Ascending aorta (tissue), 2 donors: ENCODE data around the gene TMEM202. TPM values are rescaled to one million over a fixed set of nuclear protein-coding genes. Genes with fewer than 3 reads are reported as not detected.
"Not testable (repeated sequence)": the region's sequence is repeated elsewhere in the genome, so short reads cannot be mapped to it uniquely, and the experiment has no call there.

Experiments
- DNase-seq, 2 donors: peaks; one replicate each; pipeline ENCODE4 v3.0.0-alpha.2; 2019; ENCODE audit warnings: low spot score in 2 of 2
- H3K27ac ChIP-seq, 2 donors: fragments of 200-600 bp; sonication (generic); one replicate each; pipeline ENCODE4 v1.5.1; 2016 to 2017; ENCODE audit warnings: mild to moderate bottlenecking in 1 of 2
- H3K27me3 ChIP-seq: fragments of 200-600 bp; sonication (generic); one replicate; pipeline ENCODE4 v1.5.1; 2017
- H3K36me3 ChIP-seq, 2 donors: fragments of 200-600 bp; sonication (generic); one replicate each; pipeline ENCODE4 v1.5.1; 2016
- H3K4me1 ChIP-seq, 2 donors: fragments of 200-600 bp; sonication (generic); one replicate each; pipeline ENCODE4 v1.5.1; 2016 to 2017; ENCODE audit warnings: mild to moderate bottlenecking in 1 of 2
- H3K4me3 ChIP-seq, 2 donors: fragments of 200-600 bp; sonication (generic); one replicate each; pipeline ENCODE4 v1.5.1; 2016 to 2017; ENCODE audit warnings: mild to moderate bottlenecking in 1 of 2
- H3K9me3 ChIP-seq, 2 donors: fragments of 200-600 bp; sonication (generic); one replicate each; pipeline ENCODE4 v1.5.1; 2016
- CTCF ChIP-seq, 3 experiments: fragments of 200-600 bp in 2 of 3; fragments of 450-650 bp in 1 of 3; sonication (generic) in 2 of 3; IDR thresholded peaks; one replicate each; pipeline ENCODE4 v1.5.1; 2016 to 2019; ENCODE audit warnings: antibody characterized with exemption in 3 of 3, mild to moderate bottlenecking in 1 of 3, moderate library complexity in 1 of 3
- intact Hi-C: fragments of 100-400 bp; cut with DNase I; formaldehyde crosslinking; loops from one replicate; pipeline ENCODE4 v1.15.1; 2023
- total RNA-seq: library from RNA; depleted of rRNA; stranded (reverse); fragments of >200 nt; gene quantifications from one replicate; pipeline ENCODE4 v1.1.0, GENCODE V29; 2016

The TMEM202 gene
- total RNA-seq, 1 donor from 2014 or later = not detected

- Histone ChIP-seq H3K9me3 (no peaks in the 10 kb centered on the region), H3K27ac (no peak overlapping the region), H3K27me3 (no peaks in the 10 kb centered on the region), H3K4me3 (no peak overlapping the region), H3K4me1 (peaks cover 0 to 3% of the 10 kb centered on the region in 2 donors), H3K36me3 (no peaks in the 10 kb centered on the region)
- no peak for DNase-seq
- intact Hi-C loops = no loop called here
- TF ChIP-seq CTCF (IDR thresholded peaks at IDR 0.05) = no peak
These were observed 17.4 kb upstream of the TMEM202 start for GRCh38 chr15:72380743-72381142.

- Histone ChIP-seq H3K36me3 (no peaks in the 10 kb centered on the region), H3K4me3 (no peak overlapping the region), H3K27ac (no peak overlapping the region), H3K9me3 (no peaks in the 10 kb centered on the region), H3K27me3 (no peaks in the 10 kb centered on the region), H3K4me1 (no peaks in the 10 kb centered on the region)
- intact Hi-C loops = no loop called here
- TF ChIP-seq CTCF (IDR thresholded peaks at IDR 0.05) = no peak
- no peak for DNase-seq
These were observed 16.0 kb upstream of the TMEM202 start for GRCh38 chr15:72382146-72382545.

- DNase-seq = no peak
- Histone ChIP-seq H3K9me3 (no peaks in the 10 kb centered on the region), H3K4me1 (no peaks in the 10 kb centered on the region), H3K36me3 (no peaks in the 10 kb centered on the region), H3K4me3 (no peak overlapping the region), H3K27ac (no peak overlapping the region), H3K27me3 (no peaks in the 10 kb centered on the region)
- TF ChIP-seq CTCF (IDR thresholded peaks at IDR 0.05) = no peak
- intact Hi-C loops = no loop called here
These were observed 10.4 kb upstream of the TMEM202 start for GRCh38 chr15:72387741-72388140.

- Histone ChIP-seq H3K9me3 (no peaks in the 10 kb centered on the region), H3K27me3 (no peaks in the 10 kb centered on the region), H3K27ac (no peak overlapping the region), H3K4me3 (no peak overlapping the region), H3K36me3 (no peaks in the 10 kb centered on the region), H3K4me1 (no peaks in the 10 kb centered on the region)
- intact Hi-C loops = no loop called here
- TF ChIP-seq CTCF (IDR thresholded peaks at IDR 0.05) = no peak
- DNase-seq = no peak
These were observed 8.9 kb upstream of the TMEM202 start for GRCh38 chr15:72389231-72389630.

GRCh38 chr15:72396331-72396730, 1.8 kb upstream of the TMEM202 start:
- H3K9me3 ChIP-seq, H3K36me3 ChIP-seq, H3K27me3 ChIP-seq, intact Hi-C loops, H3K27ac ChIP-seq, DNase-seq, H3K4me3 ChIP-seq, H3K4me1 ChIP-seq: not testable (repeated sequence)

- no peaks in the 10 kb centered on the region for H3K27me3 ChIP-seq
These were observed 543 bp downstream of the TMEM202 start for GRCh38 chr15:72398648-72399047.

More at GRCh38 chr15:72398648-72399047, 543 bp downstream of the TMEM202 start:
- Histone ChIP-seq H3K36me3 (no peaks in the 10 kb centered on the region), H3K4me1 (no peaks in the 10 kb centered on the region), H3K9me3 (no peaks in the 10 kb centered on the region), H3K27ac (no peak overlapping the region), H3K4me3 (no peak overlapping the region)
- TF ChIP-seq CTCF (IDR thresholded peaks at IDR 0.05) = no peak
- DNase-seq = no peak
- intact Hi-C loops = no loop called here
